ENCODE measurements around the gene TEX2.
"Not testable (repeated sequence)": the region's sequence is repeated elsewhere in the genome, so short reads cannot be mapped to it uniquely, and the experiment has no call there.

Gene TEX2

DNA sequence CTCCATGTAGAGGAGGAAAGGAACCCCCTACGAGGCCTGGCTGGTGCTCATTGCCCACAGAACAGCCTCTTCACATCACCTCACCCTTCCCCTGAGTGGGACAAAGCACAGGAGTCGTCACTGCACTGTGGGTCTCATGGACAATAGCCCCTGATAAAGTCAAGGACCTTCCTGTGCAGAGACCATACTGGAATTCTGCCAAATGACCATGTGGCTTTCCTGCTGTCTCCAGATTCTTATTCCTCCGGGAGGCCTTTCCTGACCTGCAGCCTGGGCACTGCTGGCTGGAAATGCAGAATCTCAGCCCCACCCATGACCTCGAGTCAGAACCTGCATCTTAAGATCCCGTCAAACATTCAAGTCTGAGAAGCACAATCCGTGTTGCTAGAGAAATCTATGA is 72.6 kb downstream of the TEX2 start:
- no peak for DNase-seq
- intact Hi-C loops (cut with DNase I), result no loop called here

DNA sequence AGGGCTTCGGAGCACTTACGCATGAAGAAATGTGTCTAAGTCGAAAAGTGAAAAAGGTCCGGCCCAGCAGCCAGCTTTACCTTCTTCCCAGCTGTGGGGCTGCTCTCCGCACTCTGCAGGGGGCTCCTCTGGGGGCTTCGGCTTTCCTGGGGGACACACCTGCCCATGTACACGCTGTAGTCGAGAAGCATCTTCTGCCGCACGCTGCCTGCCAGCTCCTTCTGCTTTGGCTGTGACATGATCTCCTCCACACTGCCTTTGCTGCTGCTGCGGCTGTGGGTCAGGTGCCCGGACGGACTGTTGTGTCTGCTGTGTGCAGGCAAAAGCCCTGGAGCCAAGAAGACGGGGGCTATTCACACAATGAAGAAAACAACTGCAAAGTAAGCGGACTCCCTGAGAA is 75.0 kb downstream of the TEX2 start:
- no peak for DNase-seq
- intact Hi-C loops (cut with DNase I), result no loop called here

DNA sequence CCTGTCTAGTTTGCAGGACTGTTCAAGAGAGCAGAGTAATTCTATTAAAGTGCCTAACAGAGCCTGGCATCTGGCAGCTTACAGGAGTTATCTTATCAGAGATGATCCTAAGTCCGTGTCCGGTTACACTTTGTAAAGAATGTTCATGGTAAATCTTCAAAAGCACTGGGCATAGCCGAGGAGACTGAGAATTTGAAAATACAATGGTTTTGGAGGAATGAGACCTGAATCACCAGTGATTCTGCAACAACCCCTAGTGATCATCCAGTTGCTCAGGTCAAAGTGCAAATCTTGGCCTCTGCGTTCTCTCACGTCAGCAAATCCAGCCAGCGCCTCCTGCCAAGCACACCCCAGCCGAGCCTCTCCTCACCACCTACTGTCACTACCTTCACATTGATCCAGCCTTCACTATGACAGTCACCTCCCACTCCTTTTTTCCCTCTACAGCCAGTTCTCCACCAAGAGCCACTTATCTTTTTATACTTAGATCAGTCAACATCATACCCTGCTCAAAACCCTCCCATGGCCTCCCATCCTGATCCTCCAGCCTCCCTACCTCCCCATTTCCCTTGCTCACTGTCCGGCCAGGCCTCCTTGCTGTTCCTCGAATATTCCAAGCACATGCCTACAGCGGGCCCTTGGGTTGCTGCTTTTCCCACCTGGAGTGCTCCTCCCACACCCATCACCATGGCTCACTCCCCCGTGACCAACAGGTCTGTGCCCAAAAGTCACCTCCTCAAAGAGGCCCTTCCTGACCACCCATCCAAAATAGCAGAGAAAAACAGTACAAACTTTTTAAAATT is 75.8 kb downstream of the TEX2 start:
- intact Hi-C loops (cut with DNase I), result no loop called here
- no peak for DNase-seq

DNA sequence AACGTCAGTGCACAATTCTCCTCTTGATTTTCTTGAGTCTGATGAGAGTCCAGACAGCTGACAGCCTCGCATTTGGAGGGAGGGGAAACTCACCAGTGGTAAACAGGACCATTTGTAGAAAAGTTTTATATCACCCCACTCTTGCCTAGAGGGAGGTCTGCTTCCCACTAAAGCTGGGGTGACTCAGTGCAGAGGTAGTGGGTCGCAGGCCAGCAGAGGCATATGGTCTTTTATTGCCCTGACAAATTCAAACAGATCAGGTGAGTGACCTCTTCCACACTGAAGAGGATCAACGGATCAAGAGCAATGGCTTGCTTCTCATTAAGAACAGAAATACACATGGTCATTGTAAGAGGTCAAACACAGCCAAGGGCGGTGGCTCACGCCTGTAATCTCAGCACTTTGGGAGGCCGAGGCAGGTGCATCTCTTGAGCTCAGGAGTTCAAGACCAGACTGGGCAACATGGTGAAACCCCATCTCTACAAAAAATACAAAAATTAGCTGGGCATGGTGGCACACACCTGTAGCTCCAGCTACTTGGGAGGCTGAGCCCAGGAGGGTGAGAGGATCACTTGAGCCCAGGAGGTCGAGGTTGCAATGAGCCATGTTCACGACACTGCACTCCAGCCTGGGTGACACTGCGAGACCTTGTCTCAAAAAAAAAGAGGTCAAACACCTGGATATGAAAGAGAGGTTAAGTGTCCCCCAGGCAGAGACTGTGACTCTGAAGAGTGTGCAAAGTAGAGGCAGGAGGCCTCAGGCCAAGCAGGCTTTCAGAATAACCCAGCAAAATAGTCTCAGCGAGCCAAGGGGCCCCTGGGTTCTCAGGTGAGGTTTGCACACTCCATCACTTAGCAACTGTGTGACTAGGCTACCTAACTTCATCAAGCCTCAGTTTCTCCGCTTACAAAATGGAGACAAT is 76.6 kb downstream of the TEX2 start:
- no peak for DNase-seq
- intact Hi-C loops (cut with DNase I), result no loop called here

DNA sequence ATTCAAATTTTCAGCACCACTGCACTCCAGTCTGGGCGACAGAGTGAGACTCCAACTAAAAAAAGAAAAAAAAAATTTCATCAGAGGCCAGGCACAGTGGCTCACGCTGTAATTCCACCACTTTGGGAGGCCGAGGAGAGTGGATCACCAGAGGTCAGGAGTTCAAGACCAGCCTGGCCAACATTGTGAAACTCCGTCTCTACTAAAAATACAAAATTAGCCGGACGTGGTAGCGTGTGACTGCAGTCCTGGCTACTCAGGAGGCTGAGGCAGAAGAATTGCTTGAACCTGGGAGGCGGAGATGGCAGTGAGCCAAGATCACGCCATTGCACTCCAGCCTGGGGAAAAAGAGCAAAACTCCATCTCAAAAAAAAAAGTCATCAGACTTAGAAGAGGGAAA is 77.5 kb downstream of the TEX2 start:
- intact Hi-C loops (cut with DNase I); DNase-seq: not testable (repeated sequence)

DNA sequence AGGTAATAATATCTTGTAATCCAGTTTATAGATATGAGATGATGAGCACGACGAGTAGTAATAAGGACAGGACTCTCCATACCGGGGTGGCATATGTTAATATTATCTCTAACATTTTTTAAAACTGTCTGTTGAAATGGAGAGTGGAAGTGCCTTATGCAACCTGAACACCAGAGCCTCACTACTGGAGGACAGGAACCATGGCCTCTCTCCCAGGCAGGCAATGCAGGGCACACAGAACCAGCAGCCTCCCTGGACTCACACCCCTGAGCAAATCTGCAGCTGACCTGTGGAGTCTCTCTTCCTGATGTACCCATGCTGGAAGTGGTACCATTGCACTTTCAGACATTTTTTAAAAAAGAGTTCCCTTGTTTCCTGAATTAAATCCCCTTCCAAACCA is 78.0 kb downstream of the TEX2 start:
- intact Hi-C loops (cut with DNase I), result no loop called here
- DNase-seq, result no peak

DNA sequence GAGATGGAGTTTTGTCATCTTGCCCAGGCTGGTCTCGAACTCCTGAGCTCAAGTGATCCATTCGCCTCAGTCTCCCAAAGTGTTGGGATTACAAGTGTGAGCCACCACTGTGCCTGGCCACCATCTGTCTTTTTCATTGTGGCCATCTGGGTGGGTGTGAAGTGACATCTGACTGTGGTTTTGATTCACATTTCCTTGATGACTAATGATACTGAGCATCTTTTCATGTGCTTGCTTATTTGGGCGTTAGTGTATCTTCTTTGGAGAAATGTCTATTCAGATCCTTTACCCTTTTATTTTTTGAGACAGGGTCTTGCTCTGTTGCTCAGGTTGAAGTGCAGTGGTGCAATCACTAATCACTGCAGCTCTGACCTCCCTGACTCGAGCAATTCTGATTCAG is 79.2 kb downstream of the TEX2 start:
- intact Hi-C loops (cut with DNase I), result no loop called here
- no peak for DNase-seq

DNA sequence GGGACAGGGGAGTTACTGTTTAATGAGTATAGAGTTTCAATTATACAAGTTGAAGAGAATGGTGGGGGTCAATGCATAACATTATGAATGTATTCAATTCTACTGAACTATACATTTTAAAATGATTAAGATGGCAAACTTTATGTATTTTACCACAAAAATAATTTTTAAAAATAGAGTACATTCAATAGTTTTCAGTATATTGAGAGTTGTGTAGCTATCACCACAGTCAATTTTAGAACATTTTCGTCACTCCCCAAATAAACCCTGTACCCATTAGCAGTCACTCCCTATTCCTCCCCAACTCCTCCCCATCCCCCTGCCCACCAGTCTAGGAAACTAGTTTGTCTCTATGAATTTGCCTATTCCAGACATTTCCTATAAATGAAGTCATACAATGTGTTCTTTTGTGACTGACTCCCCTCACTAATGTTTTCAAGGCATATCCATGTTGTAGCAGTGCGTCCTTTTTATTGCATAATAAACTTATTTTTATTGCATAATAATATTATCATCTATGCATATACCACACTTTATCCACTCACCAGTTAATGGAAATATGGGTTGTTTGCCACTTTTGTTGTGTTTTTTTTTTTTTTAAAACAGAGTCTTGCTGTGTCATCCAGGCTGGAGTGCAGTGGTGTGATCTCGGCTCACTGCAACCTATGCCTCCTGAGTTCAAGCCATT is 80.6 kb downstream of the TEX2 start:
- intact Hi-C loops (cut with DNase I), result no loop called here
- DNase-seq, result no peak

DNA sequence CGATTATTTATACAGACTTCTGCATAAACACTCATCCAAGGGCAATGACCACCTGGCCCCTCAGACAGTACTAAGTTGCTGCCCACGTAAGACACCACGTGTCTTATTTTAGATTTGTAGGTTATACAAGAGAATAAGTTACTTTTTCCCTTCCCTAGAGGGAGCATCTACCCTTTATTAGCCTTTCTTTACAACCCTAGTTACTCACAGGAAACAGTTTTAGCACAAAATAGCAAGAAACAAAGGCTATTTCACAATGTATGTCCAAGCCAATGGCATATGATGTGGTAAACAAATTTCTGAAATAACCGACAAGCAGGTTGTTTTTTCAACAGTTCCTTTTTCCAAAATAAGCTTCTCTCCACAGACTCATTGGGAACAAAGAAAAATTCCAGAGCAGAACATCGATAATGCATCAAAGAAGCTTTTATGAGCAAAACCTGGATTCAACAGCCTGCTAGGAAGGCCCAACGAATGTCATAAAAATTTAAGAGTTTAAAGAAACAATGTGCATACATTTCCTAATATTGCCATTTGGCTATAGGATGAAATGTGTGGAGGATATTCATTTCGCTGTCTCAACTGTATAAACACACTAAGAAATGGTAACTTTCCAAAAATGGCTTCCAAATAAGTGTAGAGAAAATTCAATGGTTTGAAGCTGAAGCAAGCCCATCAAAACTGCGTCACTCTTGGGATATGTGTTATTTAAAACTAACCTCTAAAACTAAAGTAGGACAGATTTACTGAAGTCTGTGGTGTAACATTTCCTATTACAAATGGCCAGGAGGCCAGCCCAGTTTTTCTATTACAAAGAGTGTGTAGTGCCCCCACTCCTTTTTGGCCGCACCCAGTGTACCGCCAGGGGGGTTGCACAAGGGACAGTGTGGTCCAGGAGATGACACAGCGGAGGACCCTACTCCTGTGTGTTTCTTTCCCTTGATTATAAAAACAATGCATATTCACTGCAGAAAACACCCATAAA is 82.7 kb downstream of the TEX2 start:
- DNase-seq, result no peak
- intact Hi-C loops (cut with DNase I), result no loop called here

DNA sequence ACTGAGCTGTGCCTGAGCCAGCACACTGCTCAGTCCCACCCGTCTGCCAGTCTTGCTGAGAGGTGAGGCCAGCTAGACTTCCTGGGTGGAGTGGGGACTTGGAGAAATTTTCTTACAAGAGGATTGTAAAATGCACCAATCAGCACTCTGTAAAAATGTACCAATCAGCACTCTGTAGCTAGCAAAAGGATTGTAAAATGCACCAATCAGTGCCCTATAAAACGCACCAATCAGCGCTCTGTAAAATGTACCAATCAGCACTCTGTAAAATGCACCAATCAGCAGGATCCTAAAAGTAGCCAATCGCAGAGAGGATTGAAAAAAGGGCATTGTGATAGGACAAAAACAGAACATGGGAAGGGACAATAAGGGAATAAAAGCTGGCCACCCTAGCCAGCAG is 84.0 kb downstream of the TEX2 start:
- DNase-seq; intact Hi-C loops (cut with DNase I): not testable (repeated sequence)

DNA sequence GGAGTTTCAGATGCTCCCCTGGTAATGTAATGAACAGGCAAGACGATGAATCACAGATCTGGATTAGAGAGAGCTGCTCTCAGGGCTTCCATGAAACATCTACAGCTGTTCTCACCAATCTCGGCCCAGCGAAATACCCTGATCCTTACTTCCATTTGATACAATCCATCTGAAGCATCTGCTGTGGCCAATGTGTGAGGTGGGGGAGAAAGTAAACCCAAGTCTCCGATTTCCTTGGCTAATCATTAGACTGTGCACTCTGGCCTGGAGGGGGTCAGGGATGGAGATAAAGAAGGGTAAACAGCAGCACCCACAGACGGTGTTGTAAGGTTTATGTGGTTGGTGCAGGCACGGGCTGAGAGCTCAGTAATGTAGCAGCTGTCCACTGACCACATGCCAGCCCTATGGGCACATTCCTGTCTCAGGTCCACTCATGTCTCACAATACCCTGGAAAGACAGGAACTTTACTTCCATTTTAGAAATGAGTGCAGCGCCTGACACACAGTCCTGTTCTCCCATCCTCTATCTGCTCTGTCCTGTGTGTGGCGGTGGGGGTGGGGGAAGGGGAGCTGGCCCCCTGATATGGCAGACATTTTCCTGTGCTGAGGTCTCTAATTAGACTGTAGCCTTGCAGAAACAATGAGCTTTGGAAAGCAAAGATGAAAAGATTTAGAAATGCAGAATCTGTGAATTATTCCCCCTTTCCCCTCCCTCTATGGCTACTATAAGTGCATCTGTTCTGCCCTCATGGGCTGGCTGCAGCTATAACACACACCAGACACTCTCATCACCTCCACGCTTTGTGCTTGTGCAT is 84.8 kb downstream of the TEX2 start:
- intact Hi-C loops (cut with DNase I), result no loop called here
- no peak for DNase-seq

DNA sequence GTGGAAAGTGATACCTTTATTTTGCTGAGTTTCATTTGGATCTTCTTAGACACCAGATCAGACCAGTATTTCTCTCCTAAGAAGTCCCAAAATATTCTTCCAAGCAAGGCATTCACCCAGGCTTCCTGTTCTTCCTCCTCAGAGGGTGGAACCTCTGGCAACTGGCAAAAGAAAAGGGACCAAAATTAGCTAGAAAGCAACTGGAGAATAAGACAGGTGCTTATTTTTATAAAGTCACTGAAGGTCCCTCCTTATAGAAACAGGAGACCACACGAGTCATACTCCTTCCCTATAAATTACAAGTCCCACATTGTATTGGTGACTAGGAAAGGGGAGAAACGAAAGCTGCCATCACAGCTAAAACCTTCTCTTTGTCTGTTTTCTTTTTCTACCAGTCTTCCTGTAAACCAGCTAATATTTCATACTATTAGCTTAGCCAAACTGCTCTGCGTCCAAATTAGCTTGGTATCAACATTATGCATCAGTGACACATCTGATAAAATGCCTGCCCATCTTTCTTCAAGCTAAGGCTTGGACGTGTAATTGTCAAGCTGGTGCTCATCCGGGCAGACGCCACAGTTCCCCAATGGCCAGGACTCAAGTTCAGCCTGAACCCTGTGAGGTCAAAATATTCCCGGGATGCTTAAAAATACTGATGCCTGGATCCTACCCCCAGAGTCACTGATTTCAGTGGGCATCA is 85.6 kb downstream of the TEX2 start:
- intact Hi-C loops (cut with DNase I), result no loop called here
- no peak for DNase-seq

DNA sequence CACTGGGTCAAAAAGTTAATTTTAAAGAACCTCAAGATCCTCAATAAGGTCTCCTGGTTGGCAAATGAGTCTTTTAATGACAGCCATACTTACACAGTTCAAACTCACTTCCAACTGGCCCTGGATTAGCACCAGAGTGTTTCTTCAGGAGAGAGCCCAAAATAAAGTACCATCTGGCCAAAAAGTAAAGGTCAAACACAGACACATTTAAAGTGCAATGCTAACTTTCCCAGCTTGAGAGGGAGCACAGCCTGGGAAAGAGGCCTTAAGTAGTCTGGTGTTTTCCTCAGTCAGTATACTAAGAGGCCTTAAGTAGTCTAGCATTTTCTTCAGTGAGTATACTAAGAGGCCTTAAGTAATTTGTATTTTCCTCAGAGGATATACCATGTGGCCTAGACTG is 86.5 kb downstream of the TEX2 start:
- no peak for DNase-seq
- intact Hi-C loops (cut with DNase I), result no loop called here

DNA sequence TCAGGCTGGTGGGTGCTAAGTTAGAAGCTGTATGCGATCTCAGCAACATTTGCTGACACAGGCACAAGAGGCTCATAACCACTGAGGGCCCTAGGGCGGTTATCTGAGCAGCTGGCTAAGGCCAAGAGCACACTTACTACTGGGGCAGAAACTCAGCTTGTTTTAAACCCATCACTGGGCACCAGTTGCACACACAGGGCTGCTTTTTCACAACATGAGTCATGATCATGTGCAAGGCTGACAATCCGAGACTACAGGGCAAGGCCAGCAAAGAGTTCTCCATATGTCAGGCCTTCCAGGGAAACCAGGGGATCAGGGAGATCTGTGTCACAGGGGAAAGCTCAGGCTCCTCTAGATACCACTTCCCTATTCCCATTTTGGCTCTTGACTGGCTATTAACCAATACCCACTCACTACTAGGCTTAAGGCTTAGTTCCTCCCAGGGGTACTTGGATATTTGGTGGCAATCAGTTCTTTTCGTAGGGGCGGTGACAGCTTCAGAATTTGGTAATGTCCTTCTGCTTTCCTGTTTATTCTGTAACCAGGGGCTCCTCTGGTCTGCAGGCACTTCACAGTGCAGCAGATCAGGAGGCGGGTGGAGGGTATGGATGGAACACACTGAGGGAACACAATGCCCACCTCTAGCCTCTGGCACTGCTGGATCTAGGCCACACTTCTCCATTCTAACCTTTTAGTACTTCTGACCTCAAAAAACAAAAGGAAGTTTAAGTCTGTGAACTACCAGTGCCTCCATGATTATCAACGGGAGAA is 88.2 kb downstream of the TEX2 start:
- DNase-seq, result peak in 5 of 10 donors; percentile 30 to 91 (median 37)
- intact Hi-C loops (cut with DNase I), result no loop called here

DNA sequence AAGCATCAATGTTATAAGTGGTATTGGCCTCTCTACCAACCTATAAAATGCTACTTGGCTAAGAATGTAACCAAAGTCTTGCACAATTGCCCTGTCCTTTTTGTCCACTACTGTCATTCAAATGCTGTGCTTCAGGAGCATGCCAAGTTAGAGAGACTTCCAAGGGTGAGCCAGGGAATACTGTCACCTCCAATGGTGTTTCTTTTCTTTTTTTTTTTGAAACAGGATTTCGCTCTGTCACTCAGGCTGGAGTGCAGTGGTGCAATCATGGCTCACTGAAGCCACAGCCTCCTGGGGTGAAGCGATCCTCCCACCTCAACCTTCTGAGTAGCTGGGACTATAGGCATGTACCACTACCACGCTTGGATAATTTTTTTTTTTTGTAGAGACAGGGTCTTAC is 89.4 kb downstream of the TEX2 start:
- DNase-seq, result no peak
- intact Hi-C loops (cut with DNase I), result no loop called here

DNA sequence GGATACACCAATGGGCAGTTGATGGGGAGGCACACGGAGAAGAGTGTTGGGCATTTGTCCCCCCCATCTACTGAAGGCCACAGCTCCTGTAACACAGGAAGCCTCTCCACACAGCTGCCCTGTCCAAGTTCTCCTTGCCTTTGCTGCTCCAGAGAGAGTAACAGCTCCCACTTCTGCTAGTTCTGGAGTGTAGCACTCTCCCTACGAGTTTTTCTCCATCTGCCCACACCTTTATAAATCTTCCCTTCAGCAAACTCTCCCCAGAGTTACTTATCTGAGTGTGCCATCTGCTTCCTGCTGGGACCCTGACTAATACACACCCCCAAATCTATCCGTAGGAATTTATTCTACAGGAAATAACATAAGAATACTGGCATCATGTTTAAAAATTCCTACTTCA is 90.5 kb downstream of the TEX2 start:
- intact Hi-C loops (cut with DNase I), result no loop called here
- no peak for DNase-seq

DNA sequence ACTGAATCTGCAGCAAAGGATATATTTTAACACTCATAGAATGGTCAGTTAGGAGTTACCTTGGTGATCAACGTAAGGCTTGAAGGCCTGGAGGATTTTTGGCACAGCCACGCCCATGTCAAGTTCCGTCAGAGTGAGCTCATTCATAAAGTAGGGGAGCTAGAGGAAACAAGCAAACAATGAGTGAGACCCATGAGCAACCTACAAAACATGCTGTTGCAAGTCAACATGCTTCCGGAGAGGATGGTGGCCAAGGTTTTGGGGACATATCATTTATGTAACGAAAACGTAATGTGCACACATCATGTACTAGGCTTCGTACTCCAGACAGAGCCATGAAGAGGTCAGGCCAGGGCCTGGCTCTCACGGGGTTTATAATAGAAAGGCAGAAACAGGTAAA is 92.0 kb downstream of the TEX2 start:
- DNase-seq, result no peak
- intact Hi-C loops (cut with DNase I), result no loop called here

DNA sequence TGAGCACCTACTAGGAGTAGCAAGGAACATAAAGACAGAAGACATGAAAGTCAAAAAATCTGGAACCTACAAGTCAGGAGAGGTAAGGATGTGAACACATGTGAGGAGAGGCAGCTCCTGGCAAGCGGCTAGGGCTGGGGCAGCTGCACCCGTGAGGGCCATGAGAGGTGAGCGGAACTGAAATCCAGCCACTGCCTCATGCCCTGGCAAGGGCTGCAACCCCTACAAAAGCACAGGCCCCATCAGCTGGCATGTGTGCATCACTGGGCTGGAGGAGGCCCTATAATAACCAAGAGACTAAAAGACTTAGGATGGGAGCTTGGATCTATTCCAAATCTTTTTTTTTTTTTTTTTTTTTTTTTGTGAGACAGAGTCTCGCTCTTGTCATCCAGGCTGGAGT is 92.8 kb downstream of the TEX2 start:
- DNase-seq, result no peak
- intact Hi-C loops (cut with DNase I), result no loop called here
